ENCODE measurements around the gene PLCD3.

The PLCD3 gene

DNA sequence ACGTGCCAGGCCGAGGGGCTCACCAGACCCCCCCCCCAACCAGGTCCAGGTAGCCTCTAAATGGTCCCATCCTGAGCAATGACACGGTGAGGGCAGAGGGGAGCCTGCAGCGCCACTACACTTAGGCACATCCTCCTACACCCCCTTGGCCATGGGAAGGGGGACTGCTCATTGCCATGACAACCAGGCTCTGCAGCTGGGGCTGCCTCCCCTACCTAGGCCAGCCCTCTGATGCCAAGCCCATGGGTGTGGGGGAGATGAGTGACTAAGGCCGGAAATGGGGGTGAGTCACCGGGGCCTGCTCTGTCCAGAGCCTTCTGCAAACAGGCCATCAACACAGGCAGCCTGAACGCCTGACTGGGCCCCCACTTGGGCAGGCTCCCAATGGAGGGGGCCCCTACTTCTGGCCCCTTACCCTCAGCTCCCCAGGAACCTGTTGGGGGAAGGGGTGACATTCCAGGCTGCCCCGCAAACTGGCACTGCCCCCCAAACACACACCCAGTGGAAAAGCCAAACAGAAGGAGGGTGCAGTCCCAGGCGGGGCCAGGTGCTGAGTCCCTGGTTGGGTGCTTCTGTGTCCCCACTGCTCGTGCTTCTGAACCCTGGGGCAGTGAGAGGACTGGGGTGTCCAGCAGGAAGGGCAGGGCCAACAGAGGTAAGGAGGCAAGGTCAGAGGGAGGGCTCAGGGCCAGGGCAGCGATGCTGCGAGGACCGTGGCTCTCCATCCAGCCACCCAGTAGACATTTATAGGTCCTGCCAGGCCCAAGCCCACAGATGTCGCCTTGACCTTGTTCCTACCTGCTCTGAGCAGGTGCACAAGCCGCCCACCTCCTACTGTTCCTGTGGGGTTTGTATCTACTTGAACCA is 8.2 kb downstream of the PLCD3 start:
- no peaks in the 10 kb centered on the region for H3K9me3 Mint-ChIP-seq
- no peaks in the 10 kb centered on the region for H3K27me3 Mint-ChIP-seq (ENCODE audit: low read depth)
- TF ChIP-seq, protein P1, sequence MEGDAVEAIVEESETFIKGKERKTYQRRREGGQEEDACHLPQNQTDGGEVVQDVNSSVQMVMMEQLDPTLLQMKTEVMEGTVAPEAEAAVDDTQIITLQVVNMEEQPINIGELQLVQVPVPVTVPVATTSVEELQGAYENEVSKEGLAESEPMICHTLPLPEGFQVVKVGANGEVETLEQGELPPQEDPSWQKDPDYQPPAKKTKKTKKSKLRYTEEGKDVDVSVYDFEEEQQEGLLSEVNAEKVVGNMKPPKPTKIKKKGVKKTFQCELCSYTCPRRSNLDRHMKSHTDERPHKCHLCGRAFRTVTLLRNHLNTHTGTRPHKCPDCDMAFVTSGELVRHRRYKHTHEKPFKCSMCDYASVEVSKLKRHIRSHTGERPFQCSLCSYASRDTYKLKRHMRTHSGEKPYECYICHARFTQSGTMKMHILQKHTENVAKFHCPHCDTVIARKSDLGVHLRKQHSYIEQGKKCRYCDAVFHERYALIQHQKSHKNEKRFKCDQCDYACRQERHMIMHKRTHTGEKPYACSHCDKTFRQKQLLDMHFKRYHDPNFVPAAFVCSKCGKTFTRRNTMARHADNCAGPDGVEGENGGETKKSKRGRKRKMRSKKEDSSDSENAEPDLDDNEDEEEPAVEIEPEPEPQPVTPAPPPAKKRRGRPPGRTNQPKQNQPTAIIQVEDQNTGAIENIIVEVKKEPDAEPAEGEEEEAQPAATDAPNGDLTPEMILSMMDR (IDR thresholded peaks at IDR 0.05; ENCODE audit: unreplicated experiment in 3 of 3), result no peak
- H3K4me3 Mint-ChIP-seq, result no peak overlapping the region
- H3K27ac Mint-ChIP-seq, result peak overlapping the region in 1 of 3 experiments; percentile 35
- peaks cover 24% of the 10 kb centered on the region for H3K4me1 Mint-ChIP-seq
- H3K36me3 Mint-ChIP-seq (ENCODE audit: low read depth), result no peaks in the 10 kb centered on the region

DNA sequence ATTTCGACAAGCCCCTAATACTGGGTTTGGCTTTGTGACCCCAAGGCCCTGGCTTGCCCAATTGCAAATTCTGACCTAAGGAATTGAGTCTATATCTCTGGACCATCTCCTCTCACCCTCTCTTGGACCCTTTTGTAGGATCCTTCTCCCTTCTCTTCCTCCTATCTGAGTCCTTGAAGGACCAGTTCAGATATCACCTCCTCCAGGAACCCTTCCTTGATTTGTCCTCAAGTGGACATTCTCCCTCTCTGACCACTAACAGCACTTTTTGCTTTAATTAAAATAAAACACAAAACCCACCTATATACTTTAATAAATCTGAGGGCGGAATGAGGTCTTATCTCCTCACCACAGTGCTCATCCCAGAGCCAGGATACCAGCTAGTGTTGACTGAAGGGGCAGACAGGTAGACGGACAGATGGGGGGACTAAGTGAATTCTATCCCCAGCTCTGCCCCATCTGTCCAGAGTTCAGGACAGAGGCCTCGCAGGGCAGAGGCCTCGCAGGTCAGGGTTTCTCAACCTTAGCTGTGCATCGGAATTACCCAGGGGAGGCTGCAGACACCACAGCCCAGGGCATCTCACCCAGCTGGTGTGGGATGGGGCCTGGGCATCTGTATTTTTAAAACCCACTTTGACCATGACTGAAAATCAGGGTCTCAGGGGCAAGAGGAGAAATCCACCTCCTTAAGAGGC is 9.1 kb downstream of the PLCD3 start:
- peaks cover 22% of the 10 kb centered on the region for H3K4me1 Mint-ChIP-seq
- H3K36me3 Mint-ChIP-seq (ENCODE audit: low read depth), result no peaks in the 10 kb centered on the region
- no peaks in the 10 kb centered on the region for H3K9me3 Mint-ChIP-seq
- H3K27ac Mint-ChIP-seq, result peak overlapping the region in 1 of 3 experiments; percentile 9
- no peaks in the 10 kb centered on the region for H3K27me3 Mint-ChIP-seq (ENCODE audit: low read depth)
- H3K4me3 Mint-ChIP-seq, result no peak overlapping the region
- TF ChIP-seq, protein P1 (IDR thresholded peaks at IDR 0.05; ENCODE audit: unreplicated experiment in 3 of 3), result no peak

DNA sequence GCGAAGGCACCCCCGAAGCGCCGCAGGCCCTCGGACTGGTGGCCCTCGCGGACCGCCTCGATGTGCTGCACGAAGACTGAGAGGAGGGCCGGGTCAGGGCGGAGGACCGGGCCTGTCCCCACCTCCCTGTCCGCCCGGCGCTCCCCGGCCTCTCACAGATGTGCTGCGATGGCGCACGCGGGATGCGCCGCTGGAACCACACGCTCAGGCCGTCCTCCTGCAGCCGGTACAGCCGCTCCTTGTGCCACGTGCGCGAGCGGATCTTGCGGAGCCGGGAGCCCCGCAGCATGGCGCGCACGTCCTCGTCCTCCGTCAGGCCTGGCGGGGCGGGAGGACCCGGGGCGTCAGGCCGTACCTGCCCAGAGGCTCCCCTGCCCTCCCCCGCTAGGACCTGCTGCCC is 11.3 kb downstream of the PLCD3 start:
- no peak overlapping the region for H3K27ac Mint-ChIP-seq
- peaks cover 1% of the 10 kb centered on the region for H3K36me3 Mint-ChIP-seq (ENCODE audit: low read depth)
- H3K9me3 Mint-ChIP-seq, result no peaks in the 10 kb centered on the region
- no peak overlapping the region for H3K4me3 Mint-ChIP-seq
- TF ChIP-seq, protein P1 (IDR thresholded peaks at IDR 0.05; ENCODE audit: unreplicated experiment in 3 of 3), result no peak
- no peaks in the 10 kb centered on the region for H3K27me3 Mint-ChIP-seq (ENCODE audit: low read depth)
- H3K4me1 Mint-ChIP-seq, result peaks cover 5% of the 10 kb centered on the region

DNA sequence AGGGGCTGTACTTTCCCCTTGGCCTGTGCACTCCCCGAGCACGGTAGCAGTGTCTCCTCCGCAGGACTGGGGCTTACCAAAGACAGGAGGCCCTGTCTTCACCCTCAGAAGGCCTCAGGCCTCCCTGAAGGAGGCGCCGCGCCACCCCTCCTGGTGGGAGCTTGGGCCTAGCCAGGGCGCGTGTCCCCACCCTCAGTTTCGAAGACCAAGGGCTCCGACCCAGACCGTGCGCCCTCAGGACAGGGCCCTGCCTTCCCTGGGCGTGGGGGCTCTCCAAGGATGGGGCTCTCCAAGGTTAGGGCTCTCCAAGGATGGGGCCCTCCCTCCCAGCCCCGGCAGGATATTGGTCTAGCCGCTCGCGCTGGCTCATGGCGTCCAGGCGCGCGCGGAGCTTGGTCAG is 11.8 kb downstream of the PLCD3 start:
- H3K36me3 Mint-ChIP-seq (ENCODE audit: low read depth), result peaks cover 5% of the 10 kb centered on the region
- no peaks in the 10 kb centered on the region for H3K27me3 Mint-ChIP-seq (ENCODE audit: low read depth)
- no peak overlapping the region for H3K27ac Mint-ChIP-seq
- H3K4me3 Mint-ChIP-seq, result no peak overlapping the region
- H3K9me3 Mint-ChIP-seq, result no peaks in the 10 kb centered on the region
- TF ChIP-seq, protein P1 (IDR thresholded peaks at IDR 0.05; ENCODE audit: unreplicated experiment in 3 of 3), result no peak
- peaks cover 5% of the 10 kb centered on the region for H3K4me1 Mint-ChIP-seq

DNA sequence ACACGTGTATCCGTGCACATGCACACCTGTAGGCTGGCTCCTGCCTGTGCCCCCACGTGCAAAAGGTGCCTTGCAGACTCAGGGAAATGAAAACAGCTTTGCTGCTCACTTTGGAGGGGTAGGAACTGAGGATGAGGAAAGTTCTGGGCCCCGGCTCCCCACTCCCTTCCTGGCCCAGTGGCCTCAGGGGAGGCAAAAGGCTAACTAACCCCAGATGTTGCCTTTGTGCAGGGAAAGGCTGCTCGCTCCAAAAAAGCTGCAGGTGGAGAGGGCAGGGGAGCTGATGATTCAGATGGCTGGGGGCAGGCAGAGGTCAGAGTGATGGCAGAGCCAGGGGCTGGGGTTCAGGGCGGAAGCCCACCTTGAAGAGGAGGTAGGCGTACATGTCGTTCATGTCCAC is 12.4 kb downstream of the PLCD3 start:
- Mint-ChIP-seq H3K27ac (no peak overlapping the region), H3K4me3 (no peak overlapping the region), H3K36me3 (ENCODE audit: low read depth) (peaks cover 5% of the 10 kb centered on the region), H3K9me3 (no peaks in the 10 kb centered on the region), H3K4me1 (peaks cover 5% of the 10 kb centered on the region), H3K27me3 (ENCODE audit: low read depth) (no peaks in the 10 kb centered on the region)
- TF ChIP-seq, protein P1 (IDR thresholded peaks at IDR 0.05; ENCODE audit: unreplicated experiment in 3 of 3), result no peak

Measured in nephron (organoid).